WTC11 (cell line): ENCODE measurements around the gene RAP2A. TPM values are rescaled to one million over a fixed set of nuclear protein-coding genes. Genes with fewer than 3 reads are reported as not detected.

ENCODE experiments used
- ATAC-seq: fragments of 200-7000 bp; cut with Tn5 transposase; 2 replicates; pipeline ENCODE4 v1.10.0; 2021; ENCODE audit warnings: mild to moderate bottlenecking, moderate library complexity
- CTCF ChIA-PET: fragments of 300-600 bp; sonication (Branson Sonifier 250); formaldehyde crosslinking; loops from one replicate; lab custom pipeline; 2021; ENCODE audit warnings: antibody characterized with exemption; lab: Charles Lee
- POLR2A ChIA-PET: fragments of 350-600 bp; sonication (Branson Sonifier 250); formaldehyde crosslinking; loops from one replicate; lab custom pipeline; 2021; ENCODE audit warnings: antibody characterized with exemption; lab: Charles Lee
- DNase-seq: peaks from one replicate; pipeline ENCODE4 v3.0.0; 2021; ENCODE audit warnings: low spot score
- H3K27ac Mint-ChIP-seq: 2 replicates; pipeline ENCODE4 v1.8.0; 2021; ENCODE audit warnings: mixed read lengths
- H3K27me3 Mint-ChIP-seq: 2 replicates; pipeline ENCODE4 v1.8.0; 2021; ENCODE audit warnings: low read depth, mild to moderate bottlenecking, moderate library complexity, mixed read lengths
- H3K36me3 Mint-ChIP-seq: 2 replicates; pipeline ENCODE4 v1.8.0; 2021; ENCODE audit warnings: mixed read lengths
- H3K4me1 Mint-ChIP-seq: 2 replicates; pipeline ENCODE4 v1.8.0; 2022; ENCODE audit warnings: mixed read lengths
- H3K4me3 Mint-ChIP-seq: 2 replicates; pipeline ENCODE4 v1.8.0; 2021; ENCODE audit warnings: mild to moderate bottlenecking, moderate library complexity, mixed read lengths
- H3K9me3 Mint-ChIP-seq: 2 replicates; pipeline ENCODE4 v1.8.0; 2021; ENCODE audit warnings: mixed read lengths
- ATF2 ChIP-seq: sonication (generic); formaldehyde crosslinking; IDR thresholded peaks from 2 replicates; pipeline ENCODE4 v1.8.1; 2022; ENCODE audit warnings: low read depth, missing genetic modification reagents, borderline replicate concordance
- ATF6 ChIP-seq: sonication (generic); formaldehyde crosslinking; IDR thresholded peaks from 2 replicates; pipeline ENCODE4 v1.8.1; 2023; ENCODE audit warnings: mild to moderate bottlenecking, missing genetic modification reagents
- CBFB ChIP-seq: sonication (generic); formaldehyde crosslinking; IDR thresholded peaks from 2 replicates; pipeline ENCODE4 v1.8.1; 2022; ENCODE audit warnings: mild to moderate bottlenecking, low read depth, missing genetic modification reagents
- CREB1 ChIP-seq: sonication (generic); formaldehyde crosslinking; IDR thresholded peaks from 2 replicates; pipeline ENCODE4 v1.8.0; 2023; ENCODE audit warnings: mild to moderate bottlenecking, missing genetic modification reagents
- E2F1 ChIP-seq: sonication (generic); formaldehyde crosslinking; IDR thresholded peaks from 2 replicates; pipeline ENCODE4 v1.8.0; 2022; ENCODE audit warnings: mild to moderate bottlenecking, missing genetic modification reagents
- ELF4 ChIP-seq: sonication (generic); formaldehyde crosslinking; IDR thresholded peaks from 2 replicates; pipeline ENCODE4 v1.8.1; 2022; ENCODE audit warnings: low read depth, mild to moderate bottlenecking, moderate library complexity, missing genetic modification reagents
- ERG ChIP-seq: fragments of 250-450 bp; sonication (Bioruptor Pico); IDR thresholded peaks from 2 replicates; pipeline ENCODE4 v1.8.0; 2021; ENCODE audit warnings: mild to moderate bottlenecking
- ESRRA ChIP-seq: sonication (generic); formaldehyde crosslinking; IDR thresholded peaks from 2 replicates; pipeline ENCODE4 v1.8.1; 2022; ENCODE audit warnings: mild to moderate bottlenecking, missing genetic modification reagents, borderline replicate concordance
- ETV6 ChIP-seq: sonication (generic); formaldehyde crosslinking; IDR thresholded peaks from 2 replicates; pipeline ENCODE4 v1.8.1; 2022; ENCODE audit warnings: mild to moderate bottlenecking, missing genetic modification reagents
- FOXP1 ChIP-seq: sonication (generic); formaldehyde crosslinking; IDR thresholded peaks from 2 replicates; pipeline ENCODE4 v1.8.0; 2022; ENCODE audit warnings: missing genetic modification reagents, mild to moderate bottlenecking, moderate library complexity, borderline replicate concordance
- GTF2I ChIP-seq: fragments of 250-450 bp; sonication (Bioruptor Pico); conservative IDR thresholded peaks from 2 replicates; pipeline ENCODE4 v1.4.0; 2021; ENCODE audit warnings: mild to moderate bottlenecking
- JAZF1 ChIP-seq: fragments of 250-450 bp; sonication (Bioruptor Pico); IDR thresholded peaks from 2 replicates; pipeline ENCODE4 v1.9.0; 2021; ENCODE audit warnings: moderate library complexity, mild to moderate bottlenecking, inconsistent platforms
- MLX ChIP-seq: sonication (generic); formaldehyde crosslinking; IDR thresholded peaks from 2 replicates; pipeline ENCODE4 v1.8.1; 2023; ENCODE audit warnings: mild to moderate bottlenecking, missing genetic modification reagents, moderate library complexity
- MYBL2 ChIP-seq: sonication (generic); formaldehyde crosslinking; IDR thresholded peaks from 2 replicates; pipeline ENCODE4 v1.8.1; 2023; ENCODE audit warnings: mild to moderate bottlenecking, moderate library complexity, missing genetic modification reagents
- NFE2L1 ChIP-seq: sonication (generic); formaldehyde crosslinking; IDR thresholded peaks from 2 replicates; pipeline ENCODE4 v1.8.1; 2023; ENCODE audit warnings: missing genetic modification reagents
- PRRX2 ChIP-seq: fragments of 250-450 bp; sonication (Bioruptor Pico); IDR thresholded peaks from 2 replicates; pipeline ENCODE4 v1.8.0; 2021; ENCODE audit warnings: mild to moderate bottlenecking
- RELA ChIP-seq: sonication (generic); formaldehyde crosslinking; IDR thresholded peaks from 2 replicates; pipeline ENCODE4 v1.8.1; 2022; ENCODE audit warnings: missing genetic modification reagents, mild to moderate bottlenecking, borderline replicate concordance
- SOX15 ChIP-seq: fragments of 250-450 bp; sonication (Bioruptor Pico); IDR thresholded peaks from 2 replicates; pipeline ENCODE4 v1.9.0; 2021; ENCODE audit warnings: mild to moderate bottlenecking
- TCF7 ChIP-seq: sonication (generic); formaldehyde crosslinking; IDR thresholded peaks from 2 replicates; pipeline ENCODE4 v1.8.0; 2022; ENCODE audit warnings: mild to moderate bottlenecking, low read depth, missing genetic modification reagents, moderate library complexity
- TEAD1 ChIP-seq: sonication (generic); formaldehyde crosslinking; IDR thresholded peaks from 2 replicates; pipeline ENCODE4 v1.8.0; 2022; ENCODE audit warnings: mild to moderate bottlenecking, missing genetic modification reagents
- TEAD4 ChIP-seq: sonication (generic); formaldehyde crosslinking; IDR thresholded peaks from 2 replicates; pipeline ENCODE4 v1.8.0; 2022; ENCODE audit warnings: mild to moderate bottlenecking, missing genetic modification reagents
- ZNF263 ChIP-seq: sonication (generic); formaldehyde crosslinking; IDR thresholded peaks from 2 replicates; pipeline ENCODE4 v1.8.1; 2022; ENCODE audit warnings: low read depth, mild to moderate bottlenecking, moderate library complexity, missing genetic modification reagents
- ZNF396 ChIP-seq: fragments of 250-450 bp; sonication (Bioruptor Pico); IDR thresholded peaks from 2 replicates; pipeline ENCODE4 v1.8.0; 2021; ENCODE audit warnings: mild to moderate bottlenecking, moderate library complexity, borderline replicate concordance
- ZNF532 ChIP-seq: fragments of 250-450 bp; sonication (Bioruptor Pico); IDR thresholded peaks from 2 replicates; pipeline ENCODE4 v1.9.0; 2021; ENCODE audit warnings: mild to moderate bottlenecking, borderline replicate concordance
- total RNA-seq: library from RNA; stranded (reverse); gene quantifications from 3 replicates; pipeline ENCODE4 v1.2.3, GENCODE V29; 2021

The RAP2A gene
- total RNA-seq, 1 experiment from 2014 or later, result 39.0 TPM

- no peak for TF ChIP-seq ZNF263 (CRISPR knock-in tag)
- TF ChIP-seq ZNF532 (CRISPR knock-in tag), result no peak
- no peak for TF ChIP-seq RELA (CRISPR knock-in tag)
- no peak for TF ChIP-seq TCF7 (CRISPR knock-in tag)
- TF ChIP-seq JAZF1 (CRISPR knock-in tag), result no peak
- no peak for TF ChIP-seq NFE2L1 (CRISPR knock-in tag)
- TF ChIP-seq PRRX2 (CRISPR knock-in tag), result no peak
- TF ChIP-seq ELF4 (CRISPR knock-in tag), result no peak
- no peak for TF ChIP-seq MLX (CRISPR knock-in tag)
- no peak for TF ChIP-seq GTF2I (CRISPR knock-in tag)
- no peak for TF ChIP-seq CBFB (CRISPR knock-in tag)
- TF ChIP-seq ZNF396 (CRISPR knock-in tag), result no peak
- TF ChIP-seq, all 79 proteins: peak for 0
- Mint-ChIP-seq H3K27me3 (no peaks in the 10 kb centered on the region; the same call in 1 of the 2 replicates), H3K36me3 (no peaks in the 10 kb centered on the region), H3K9me3 (no peaks in the 10 kb centered on the region), H3K4me1 (0 out of 2 replicates have a peak, but pooled peaks cover 2% of the 10 kb centered on the region), H3K27ac (no peak overlapping the region), H3K4me3 (no peak overlapping the region)
- DNase-seq, result no peak
- ChIA-PET CTCF (no interaction called here), POLR2A (no interaction called here)
- no peak for ATAC-seq
These were observed 68.7 kb downstream of the RAP2A start for GRCh38 chr13:97502706-97503105.

GRCh38 chr13:97505017-97505416 is 71.0 kb downstream of the RAP2A start:
- TF ChIP-seq ERG (CRISPR knock-in tag), result no peak
- no peak for TF ChIP-seq ESRRA
- TF ChIP-seq TEAD4 (CRISPR knock-in tag), result no peak
- TF ChIP-seq ETV6 (CRISPR knock-in tag), result no peak
- TF ChIP-seq SOX15, result no peak
- no peak for TF ChIP-seq ELF4 (CRISPR knock-in tag)
- TF ChIP-seq MYBL2 (CRISPR knock-in tag), result no peak
- TF ChIP-seq CREB1 (CRISPR knock-in tag), result no peak
- H3K4me3 Mint-ChIP-seq, result no peak overlapping the region
- peaks cover 4% of the 10 kb centered on the region for H3K9me3 Mint-ChIP-seq
- H3K36me3 Mint-ChIP-seq, result no peaks in the 10 kb centered on the region
- H3K27me3 Mint-ChIP-seq, result no peaks in the 10 kb centered on the region
- no peak for ATAC-seq
- ChIA-PET CTCF (no interaction called here), POLR2A (no interaction called here)
- 0 out of 2 replicates have a peak, but pooled peaks cover 2% of the 10 kb centered on the region for H3K4me1 Mint-ChIP-seq
- DNase-seq, result no peak
- H3K27ac Mint-ChIP-seq, result no peak overlapping the region

GRCh38 chr13:97506511-97506910 is 72.5 kb downstream of the RAP2A start:
- CTCF ChIA-PET, result no interaction called here
- no peak; the same call in 1 of the 2 replicates for ATAC-seq
- H3K27ac Mint-ChIP-seq, result no peak overlapping the region
- TF ChIP-seq FOXP1 (CRISPR knock-in tag), result no peak
- TF ChIP-seq ATF2 (CRISPR knock-in tag), result no peak
- no peak for TF ChIP-seq PRRX2 (CRISPR knock-in tag)
- TF ChIP-seq TEAD1 (CRISPR knock-in tag), result no peak
- TF ChIP-seq ATF6 (CRISPR knock-in tag), result no peak
- no peak for TF ChIP-seq E2F1

More at GRCh38 chr13:97506511-97506910, 72.5 kb downstream of the RAP2A start:
- DNase-seq, result no peak
- no peaks in the 10 kb centered on the region for H3K36me3 Mint-ChIP-seq
- 0 out of 2 replicates have a peak, but pooled peaks cover 2% of the 10 kb centered on the region for H3K4me1 Mint-ChIP-seq
- H3K27me3 Mint-ChIP-seq, result no peaks in the 10 kb centered on the region; the same call in 1 of the 2 replicates
- no peak overlapping the region for H3K4me3 Mint-ChIP-seq
- H3K9me3 Mint-ChIP-seq, result peaks cover 19% of the 10 kb centered on the region
- POLR2A ChIA-PET, result no interaction called here
